ENCODE results near the gene CHMP4B. TPM values are rescaled to one million over a fixed set of nuclear protein-coding genes. Genes with fewer than 3 reads are reported as not detected.

CHMP4B gene
- total RNA-seq, 4 donors from 2014 or later = 90.8 to 116 (median 100) TPM

- TF ChIP-seq POLR2AphosphoS5 (IDR thresholded peaks at IDR 0.05) (no peak), POLR2A (IDR thresholded peaks at IDR 0.05; ENCODE audit: low read depth) (no peak), EP300 (IDR thresholded peaks at IDR 0.05) (no peak), CTCF (IDR thresholded peaks at IDR 0.05) (no peak)
- Histone ChIP-seq H3K4me1 (no peaks in the 10 kb centered on the region), H3K27me3 (no peaks in the 10 kb centered on the region), H3K27ac (replicated peaks in 1 of 4) (no peak overlapping the region), H3K36me3 (no peaks in the 10 kb centered on the region), H3K9me3 (peaks cover 0 to 27% (median 10%) of the 10 kb centered on the region in 4 donors), H3K4me3 (no peak overlapping the region)
- DNase-seq (ENCODE audit: extremely low spot score) = no peak
- intact Hi-C loops (cut with DNase I) = no loop called here
- WGBS = 63% methylated on average over 1 of the region's 6 CpGs
Measured at GRCh38 chr20:33881989-33882388, 70.8 kb downstream of the CHMP4B start.

GRCh38 chr20:33882481-33882880 is 71.3 kb downstream of the CHMP4B start:
- H3K27ac ChIP-seq (replicated peaks in 1 of 4) = no peak overlapping the region
- DNase-seq (ENCODE audit: extremely low spot score) = no peak
- no peak overlapping the region for H3K4me3 ChIP-seq
- WGBS = 80% methylated on average over 9 of the region's 10 CpGs
- no peak for TF ChIP-seq EP300 (IDR thresholded peaks at IDR 0.05)
- TF ChIP-seq POLR2AphosphoS5 (IDR thresholded peaks at IDR 0.05) = no peak
- no peak for TF ChIP-seq CTCF (IDR thresholded peaks at IDR 0.05)
- TF ChIP-seq POLR2A (IDR thresholded peaks at IDR 0.05; ENCODE audit: low read depth) = no peak
- H3K27me3 ChIP-seq = no peaks in the 10 kb centered on the region
- intact Hi-C loops (cut with DNase I) = no loop called here
- H3K36me3 ChIP-seq = no peaks in the 10 kb centered on the region
- H3K4me1 ChIP-seq = no peaks in the 10 kb centered on the region
- peaks cover 0 to 27% (median 10%) of the 10 kb centered on the region in 4 donors for H3K9me3 ChIP-seq

DNA sequence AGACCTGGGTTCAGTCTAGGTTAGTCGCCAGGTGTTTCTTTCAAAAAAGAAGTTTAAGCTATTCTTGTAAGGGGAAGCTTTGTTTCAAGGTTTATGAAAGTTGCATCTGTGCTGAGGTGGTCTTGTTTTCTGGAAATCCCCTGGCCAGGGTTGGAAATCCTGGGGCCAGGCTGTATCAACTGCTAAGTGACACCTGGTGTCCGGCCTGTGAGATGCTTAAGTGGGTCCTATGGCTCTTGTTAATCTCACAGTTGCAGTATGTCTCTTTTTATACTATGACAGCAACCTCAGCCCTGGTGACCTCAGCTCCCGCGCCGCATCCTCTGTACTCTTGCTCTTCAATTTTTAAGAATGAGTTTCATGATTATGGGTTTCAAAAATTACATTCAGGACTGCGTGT is 72.0 kb downstream of the CHMP4B start:
- TF ChIP-seq EP300 (IDR thresholded peaks at IDR 0.05) (no peak), CTCF (IDR thresholded peaks at IDR 0.05) (no peak), POLR2A (IDR thresholded peaks at IDR 0.05; ENCODE audit: low read depth) (no peak), POLR2AphosphoS5 (IDR thresholded peaks at IDR 0.05) (no peak)
- Histone ChIP-seq H3K4me1 (no peaks in the 10 kb centered on the region), H3K9me3 (peaks cover 0 to 24% (median 10%) of the 10 kb centered on the region in 4 donors), H3K4me3 (no peak overlapping the region), H3K27me3 (no peaks in the 10 kb centered on the region), H3K36me3 (no peaks in the 10 kb centered on the region), H3K27ac (replicated peaks in 1 of 4) (no peak overlapping the region)
- 84% methylated on average over 6 of the region's 6 CpGs for WGBS
- intact Hi-C loops (cut with DNase I) = no loop called here
- no peak for DNase-seq (ENCODE audit: extremely low spot score)

DNA sequence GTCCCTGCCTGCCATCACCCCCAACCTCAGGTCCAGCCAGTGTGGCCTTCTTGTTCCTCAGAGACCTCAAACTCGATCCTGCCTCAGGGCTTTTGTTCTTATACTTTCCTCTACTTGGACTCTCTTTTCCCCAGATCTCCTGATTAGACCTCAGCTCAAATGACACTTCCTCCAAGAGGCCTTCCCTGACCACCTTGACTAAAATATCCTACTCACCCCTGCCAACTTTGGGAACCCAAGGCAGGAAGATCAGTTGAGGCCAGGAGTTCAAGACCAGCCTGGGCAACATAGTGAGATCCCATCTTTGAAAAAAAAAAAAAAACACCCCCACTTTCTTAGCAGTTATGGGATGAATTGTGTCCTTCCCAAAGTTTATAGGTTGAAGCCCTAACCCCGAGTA is 73.5 kb downstream of the CHMP4B start:
- H3K4me3 ChIP-seq = no peak overlapping the region
- WGBS = 88% methylated on average over 2 of the region's 2 CpGs

More for the DNA sequence above, 73.5 kb downstream of the CHMP4B start:
- intact Hi-C loops (cut with DNase I) = no loop called here
- Histone ChIP-seq H3K9me3 (peaks cover 0 to 10% (median 3%) of the 10 kb centered on the region in 4 donors), H3K27ac (replicated peaks in 1 of 4) (no peak overlapping the region), H3K36me3 (no peaks in the 10 kb centered on the region), H3K4me1 (no peaks in the 10 kb centered on the region), H3K27me3 (no peaks in the 10 kb centered on the region)
- TF ChIP-seq EP300 (IDR thresholded peaks at IDR 0.05) (no peak), POLR2AphosphoS5 (IDR thresholded peaks at IDR 0.05) (no peak), POLR2A (IDR thresholded peaks at IDR 0.05; ENCODE audit: low read depth) (no peak), CTCF (IDR thresholded peaks at IDR 0.05) (no peak)
- DNase-seq (ENCODE audit: extremely low spot score) = no peak

Measured in esophagus muscularis mucosa (tissue), 4 donors.